Pancreas (tissue), 10 donors: Measurements from ENCODE around the gene ZNF620. TPM values are rescaled to one million over a fixed set of nuclear protein-coding genes. Genes with fewer than 3 reads are reported as not detected.

Source experiments
- ATAC-seq, 4 donors: fragments of 200-7000 bp; cut with Tn5 transposase; one replicate each; pipeline versions ENCODE4 v1.8.0 to v1.9.1; 2020; ENCODE audit warnings: mild to moderate bottlenecking in 4 of 4, moderate library complexity in 4 of 4
- DNase-seq, 6 donors: peaks; one replicate each; pipeline ENCODE4 v3.0.0-alpha.2; 2020
- FAIRE-seq: peaks from 2 replicates; lab custom pipeline; 2012; peaks lifted over from hg19 to GRCh38; lab: Jason Lieb, UNC
- H3K27ac ChIP-seq, 4 donors: fragments of 200-600 bp; sonication (generic); 1 replicate in 3 of 4; 2 replicates in 1 of 4; pipeline versions ENCODE4 v1.5.0 to v1.8.0; 2020
- H3K27me3 ChIP-seq, 4 donors: fragments of 200-600 bp; one replicate each; pipeline ENCODE4 v1.8.0; 2021
- H3K36me3 ChIP-seq, 3 donors: fragments of 200-600 bp; sonication (generic) in 1 of 3; one replicate each; pipeline versions ENCODE4 v1.5.0 to v1.8.0; 2020 to 2021
- H3K4me1 ChIP-seq, 3 donors: fragments of 200-600 bp; one replicate each; pipeline ENCODE4 v1.8.0; 2021
- H3K4me3 ChIP-seq, 4 donors: fragments of 200-600 bp; sonication (generic) in 2 of 4; one replicate each; pipeline versions ENCODE4 v1.5.0 to v1.8.0; 2020 to 2021
- H3K9me3 ChIP-seq, 4 donors: fragments of 200-600 bp; one replicate each; pipeline ENCODE4 v1.8.0; 2021
- WGBS, 2 donors: extraction: QIAGEN DNeasy Blood & Tissue Kit; methylation state at CpG; one replicate each; pipeline ENCODE4 v1.1.7; 2013; 5-methylcytosine and 5-hydroxymethylcytosine counted together
- intact Hi-C, 3 donors: fragments of 100-400 bp; cut with DNase I; formaldehyde crosslinking; loops; one replicate each; pipeline versions ENCODE4 v1.11.1 to v1.14.2; 2022
- polyA plus RNA-seq, 2 donors: library from polyadenylated mRNA; stranded (reverse); fragments of 200-250 nt; gene quantifications; one replicate each; pipeline ENCODE4 v1.2.3, GENCODE V29; 2013
- total RNA-seq, 6 donors: library from RNA; stranded (reverse); fragmentation: NEBNext Ultra II Directional in 4 of 6; extraction: Animal tissue kit (Norgen Biotek cat#: 25700) in 4 of 6; gene quantifications; one replicate each; pipeline versions ENCODE4 v1.2.1 to v1.2.4, GENCODE V29; 2021 to 2023
- TF ChIP-seq, protein P1 (sequence below), 4 donors: fragments of 200-600 bp; sonication (generic) in 3 of 4; IDR thresholded peaks; one replicate each; pipeline versions ENCODE4 v1.5.0 to v1.8.0; 2021; ENCODE audit warnings: antibody characterized with exemption in 4 of 4
- donor health status: healthy with polysubstance abuse.
- donor health status: DM: no; HTN: no; CAD: no; lungs with moderate emphysema.
- donor health status: DM: no; HTN: no; CAD: no.
- donor health status: control.
- donor health status: control.
- donor health status: Bipolar disorder and iron deficiency.
- donor health status: DM: yes; HTN: yes; CAD: no.
- donor health status: DM: no; HTN: no; CAD: no.
- donor health status: DM: no; HTN: no; CAD: no.
- donor health status: DM: yes; HTN: yes; CAD: no.

Gene ZNF620
- total and polyA plus RNA-seq, 8 donors, result 1.9 to 5.0 (median 3.1) TPM

DNA sequence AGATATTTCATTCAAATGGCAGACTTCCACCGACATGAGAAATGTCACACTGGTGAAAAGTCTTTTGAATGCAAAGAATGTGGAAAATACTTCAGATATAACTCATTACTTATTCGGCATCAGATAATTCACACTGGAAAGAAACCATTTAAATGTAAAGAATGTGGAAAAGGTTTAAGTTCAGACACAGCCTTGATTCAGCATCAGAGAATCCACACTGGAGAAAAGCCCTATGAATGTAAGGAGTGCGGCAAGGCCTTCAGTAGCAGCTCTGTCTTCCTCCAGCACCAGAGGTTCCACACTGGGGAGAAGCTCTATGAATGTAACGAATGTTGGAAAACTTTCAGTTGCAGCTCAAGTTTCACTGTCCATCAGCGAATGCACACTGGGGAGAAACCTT, 10.4 kb downstream of the ZNF620 start:
- FAIRE-seq, result no peak
- intact Hi-C loops, result no loop called here
- 89 to 92% methylated on average over 5 of the region's 5 CpGs for whole genome bisulfite sequencing, 2 donors
- Histone ChIP-seq H3K36me3 (peaks cover 0 to 21% (median 4%) of the 10 kb centered on the region in 3 donors), H3K4me1 (no peaks in the 10 kb centered on the region), H3K9me3 (no peaks in the 10 kb centered on the region), H3K27me3 (no peaks in the 10 kb centered on the region), H3K27ac (no peak overlapping the region), H3K4me3 (no peak overlapping the region)
- no peak for DNase-seq
- TF ChIP-seq, protein P1, sequence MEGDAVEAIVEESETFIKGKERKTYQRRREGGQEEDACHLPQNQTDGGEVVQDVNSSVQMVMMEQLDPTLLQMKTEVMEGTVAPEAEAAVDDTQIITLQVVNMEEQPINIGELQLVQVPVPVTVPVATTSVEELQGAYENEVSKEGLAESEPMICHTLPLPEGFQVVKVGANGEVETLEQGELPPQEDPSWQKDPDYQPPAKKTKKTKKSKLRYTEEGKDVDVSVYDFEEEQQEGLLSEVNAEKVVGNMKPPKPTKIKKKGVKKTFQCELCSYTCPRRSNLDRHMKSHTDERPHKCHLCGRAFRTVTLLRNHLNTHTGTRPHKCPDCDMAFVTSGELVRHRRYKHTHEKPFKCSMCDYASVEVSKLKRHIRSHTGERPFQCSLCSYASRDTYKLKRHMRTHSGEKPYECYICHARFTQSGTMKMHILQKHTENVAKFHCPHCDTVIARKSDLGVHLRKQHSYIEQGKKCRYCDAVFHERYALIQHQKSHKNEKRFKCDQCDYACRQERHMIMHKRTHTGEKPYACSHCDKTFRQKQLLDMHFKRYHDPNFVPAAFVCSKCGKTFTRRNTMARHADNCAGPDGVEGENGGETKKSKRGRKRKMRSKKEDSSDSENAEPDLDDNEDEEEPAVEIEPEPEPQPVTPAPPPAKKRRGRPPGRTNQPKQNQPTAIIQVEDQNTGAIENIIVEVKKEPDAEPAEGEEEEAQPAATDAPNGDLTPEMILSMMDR (IDR thresholded peaks at IDR 0.05), result no peak
- ATAC-seq, result no peak

DNA sequence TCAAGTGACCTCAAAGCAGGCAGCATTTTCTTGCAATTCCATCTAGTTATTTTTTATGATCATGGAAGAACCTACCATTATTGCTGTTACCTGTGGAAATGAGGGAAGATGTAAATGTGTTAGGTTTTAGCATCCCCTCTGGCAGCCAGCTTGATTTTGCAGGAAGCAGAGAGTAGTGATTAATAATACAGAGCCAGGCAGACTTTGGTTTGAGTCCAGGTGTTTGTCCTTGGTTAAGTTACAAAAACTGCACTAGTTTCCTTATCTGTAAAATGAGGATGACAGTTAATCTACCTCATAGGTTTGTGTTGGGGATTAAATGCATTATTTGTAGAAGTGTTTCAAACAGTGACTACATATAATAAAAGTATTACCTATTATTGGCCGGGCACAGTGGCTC, 12.2 kb downstream of the ZNF620 start:
- FAIRE-seq (no peak), DNase-seq (no peak), ATAC-seq (peak in 3 of 4 donors; percentile 45 to 69 (median 61))
- Histone ChIP-seq H3K27ac (no peak overlapping the region), H3K27me3 (no peaks in the 10 kb centered on the region), H3K36me3 (peaks cover 0 to 21% (median 4%) of the 10 kb centered on the region in 3 donors), H3K4me1 (no peaks in the 10 kb centered on the region), H3K9me3 (no peaks in the 10 kb centered on the region), H3K4me3 (no peak overlapping the region)
- WGBS, 2 donors, result 64 to 71% methylated on average over 1 of the region's 1 CpG
- intact Hi-C loops, result no loop called here
- TF ChIP-seq, protein P1 (IDR thresholded peaks at IDR 0.05), result no peak

DNA sequence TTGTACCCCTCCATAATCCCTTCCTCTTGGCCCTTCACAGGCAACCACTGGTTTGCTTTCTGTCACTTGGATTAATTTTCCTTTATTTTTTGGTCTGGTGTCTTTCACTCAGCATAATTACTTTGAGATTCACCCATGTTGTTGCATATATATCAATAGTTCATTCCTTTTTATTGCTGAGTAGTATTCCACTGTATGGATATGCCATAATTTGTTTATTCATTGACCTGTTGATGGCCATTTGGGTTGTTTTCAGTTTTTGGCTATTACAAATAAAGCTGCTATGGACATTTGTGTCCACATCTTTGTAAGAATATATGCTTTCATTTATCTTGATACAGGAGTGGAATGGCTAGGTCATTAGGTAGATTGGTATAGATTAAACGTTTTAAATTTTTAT, 13.0 kb downstream of the ZNF620 start:
- Histone ChIP-seq H3K4me1 (no peaks in the 10 kb centered on the region), H3K27ac (no peak overlapping the region), H3K27me3 (no peaks in the 10 kb centered on the region), H3K9me3 (no peaks in the 10 kb centered on the region), H3K4me3 (no peak overlapping the region), H3K36me3 (peaks cover 0 to 20% (median 4%) of the 10 kb centered on the region in 3 donors)
- FAIRE-seq, result no peak
- no peak for DNase-seq
- TF ChIP-seq, protein P1 (IDR thresholded peaks at IDR 0.05), result no peak
- intact Hi-C loops, result no loop called here
- 78 to 84% methylated on average over 1 of the region's 1 CpG for WGBS, 2 donors
- ATAC-seq, result no peak

DNA sequence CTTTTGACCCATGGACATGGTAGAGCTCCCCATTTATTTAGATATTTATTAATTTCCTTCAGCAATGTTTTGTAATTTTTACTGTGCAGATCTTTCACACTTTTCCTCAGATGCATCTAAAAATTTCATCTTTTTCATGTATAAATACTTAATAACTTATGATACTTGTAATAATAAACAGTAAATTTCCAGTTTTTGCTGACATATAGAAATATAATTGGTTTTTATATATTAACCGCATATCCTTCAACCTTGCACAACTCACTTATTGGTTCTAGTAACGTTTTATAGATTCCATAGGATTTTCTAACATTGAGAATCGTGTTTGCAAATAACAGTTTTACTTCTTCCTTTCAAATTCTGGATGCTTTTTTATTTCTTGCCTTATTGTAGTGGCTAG, 15.4 kb downstream of the ZNF620 start:
- ATAC-seq (no peak), DNase-seq (no peak), FAIRE-seq (no peak)
- intact Hi-C loops, result no loop called here
- peaks cover 0 to 6% (median 5%) of the 10 kb centered on the region in 3 donors for H3K4me1 ChIP-seq
- TF ChIP-seq, protein P1 (IDR thresholded peaks at IDR 0.05), result no peak
- H3K9me3 ChIP-seq, result no peaks in the 10 kb centered on the region
- WGBS, 2 donors, result 72 to 93% methylated on average over 3 of the region's 3 CpGs
- H3K36me3 ChIP-seq, result peaks cover 0 to 5% (median 1%) of the 10 kb centered on the region in 3 donors
- no peak overlapping the region for H3K27ac ChIP-seq
- H3K27me3 ChIP-seq, result no peaks in the 10 kb centered on the region
- no peak overlapping the region for H3K4me3 ChIP-seq

DNA sequence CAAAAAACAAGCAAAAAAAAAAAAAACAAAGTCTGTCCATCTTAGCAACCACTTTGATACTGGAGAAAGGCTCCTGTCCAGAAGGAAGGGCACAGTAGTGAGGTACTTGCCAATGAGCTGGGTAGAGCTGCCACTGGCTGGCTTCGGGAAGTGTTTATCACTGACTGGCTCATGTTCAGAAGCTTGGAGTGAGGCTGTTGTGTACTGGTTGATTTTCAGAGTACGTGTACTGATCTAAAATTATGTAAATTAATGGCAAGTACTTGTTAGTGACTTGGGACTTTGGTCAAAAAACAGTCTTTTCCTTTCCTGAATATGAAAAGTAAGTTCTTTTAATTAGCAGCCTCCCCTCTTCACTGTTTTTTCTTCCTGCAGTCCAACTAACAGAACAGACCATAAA, 17.9 kb downstream of the ZNF620 start:
- no peaks in the 10 kb centered on the region for H3K27me3 ChIP-seq
- H3K27ac ChIP-seq, result peak overlapping the region; percentile 60 to 85 (median 81)
- peak overlapping the region in 3 of 4 donors; percentile 77 to 87 (median 84) for H3K4me3 ChIP-seq
- no peak for FAIRE-seq
- peaks cover 0 to 6% (median 5%) of the 10 kb centered on the region in 3 donors for H3K4me1 ChIP-seq
- WGBS, 2 donors, result 11 to 27% methylated on average over 2 of the region's 2 CpGs
- intact Hi-C loops, result no loop called here
- no peaks in the 10 kb centered on the region for H3K9me3 ChIP-seq
- TF ChIP-seq, protein P1 (IDR thresholded peaks at IDR 0.05), result no peak
- ATAC-seq, result peak; percentile 28 to 45 (median 38)
- DNase-seq, result no peak
- peaks cover 0 to 4% (median 4%) of the 10 kb centered on the region in 3 donors for H3K36me3 ChIP-seq
